HG03342 (cell line): ENCODE data around the gene KCNJ6.
"Not testable (repeated sequence)": the region's sequence is repeated elsewhere in the genome, so short reads cannot be mapped to it uniquely, and the experiment has no call there.

Experiments used
- ATAC-seq: cut with Tn5 transposase; IDR thresholded peaks from one replicate; pipeline ENCODE4 v1.9.1; 2021; ENCODE audit warnings: mild to moderate bottlenecking, moderate library complexity; ENCODE audit not compliant: unreplicated experiment

Gene KCNJ6

DNA sequence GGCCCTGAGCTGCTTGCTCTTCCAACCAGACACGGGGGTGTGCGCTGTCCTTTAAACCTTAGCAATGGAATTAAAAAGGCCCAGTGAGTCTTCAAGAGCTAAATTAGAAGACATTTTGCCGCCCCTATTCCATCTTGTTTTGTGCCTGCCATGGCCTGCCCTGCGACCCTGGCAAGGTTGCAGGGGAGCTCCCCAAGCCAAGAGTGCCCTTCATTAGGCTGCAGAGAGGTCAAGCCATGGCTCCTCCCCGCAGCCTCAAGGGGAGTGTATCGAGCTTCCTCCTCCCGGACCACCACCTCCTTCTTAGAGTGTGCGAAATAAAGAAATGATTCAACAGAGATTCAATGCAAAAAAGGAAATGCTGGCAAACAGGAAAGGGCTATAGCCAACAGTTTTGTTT, 293.5 kb downstream of the KCNJ6 start:
- ATAC-seq, result no peak

DNA sequence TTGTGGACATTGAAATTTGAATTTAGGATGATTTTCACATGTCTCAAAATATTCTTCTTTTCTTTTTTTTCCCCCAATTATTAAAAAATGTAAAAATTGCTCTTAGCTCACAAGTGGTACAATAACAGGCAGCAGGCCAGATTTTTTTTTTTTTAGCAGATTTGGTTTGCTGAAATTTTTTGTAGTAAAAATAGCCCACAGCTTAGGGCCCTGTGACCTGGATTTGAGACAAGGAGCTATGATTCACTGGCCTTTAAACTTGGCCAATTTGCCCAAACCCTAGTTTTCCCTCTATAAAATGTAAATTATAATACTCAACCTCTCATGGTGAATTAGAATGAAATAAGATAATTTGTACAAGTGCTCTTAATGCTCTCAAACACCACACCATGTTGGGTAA, 295.9 kb downstream of the KCNJ6 start:
- ATAC-seq, result no peak

DNA sequence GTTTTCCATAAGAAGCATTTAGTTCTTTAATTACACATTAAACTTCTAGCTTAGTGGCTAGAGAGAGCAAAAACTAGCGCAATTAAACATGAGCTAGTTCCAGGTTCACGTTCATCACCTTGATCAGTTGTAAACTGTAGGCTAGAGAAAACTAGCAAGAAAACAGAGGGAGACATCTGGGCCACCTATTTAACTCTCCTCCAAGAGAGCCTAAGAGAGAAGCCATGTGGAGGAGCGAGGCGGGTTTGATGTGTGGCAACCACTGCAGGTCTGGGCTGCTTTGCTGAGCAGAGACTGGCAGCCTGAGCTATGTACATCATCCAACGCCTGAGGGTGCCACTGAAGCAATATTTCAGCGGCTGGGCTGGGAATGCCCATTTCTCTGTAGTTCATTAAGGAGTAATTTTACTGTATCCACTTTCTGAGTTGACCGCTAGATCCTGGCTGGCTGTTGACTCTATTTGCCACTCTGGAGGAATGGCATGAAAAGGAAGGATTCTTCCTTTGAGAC, 296.7 kb downstream of the KCNJ6 start:
- no peak for ATAC-seq

DNA sequence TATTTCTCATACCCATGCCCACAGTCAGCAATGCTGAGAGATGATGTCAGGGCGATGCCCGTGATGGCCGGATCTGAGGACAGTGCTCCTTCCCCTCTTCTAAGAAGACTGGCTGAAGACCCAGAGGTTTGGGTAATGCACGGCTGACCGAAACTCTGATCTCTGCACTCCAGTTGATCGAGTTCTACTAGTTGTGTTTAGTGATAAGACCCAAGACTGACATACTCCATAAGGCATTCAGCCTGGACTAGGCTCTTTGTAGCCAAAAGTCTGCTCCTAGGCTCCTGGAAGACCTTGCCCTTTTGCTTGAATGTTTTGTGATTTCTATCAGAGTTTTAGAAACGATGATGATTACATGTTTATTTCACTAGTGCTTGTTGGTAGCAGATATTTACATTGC, 298.2 kb downstream of the KCNJ6 start:
- ATAC-seq, result no peak

DNA sequence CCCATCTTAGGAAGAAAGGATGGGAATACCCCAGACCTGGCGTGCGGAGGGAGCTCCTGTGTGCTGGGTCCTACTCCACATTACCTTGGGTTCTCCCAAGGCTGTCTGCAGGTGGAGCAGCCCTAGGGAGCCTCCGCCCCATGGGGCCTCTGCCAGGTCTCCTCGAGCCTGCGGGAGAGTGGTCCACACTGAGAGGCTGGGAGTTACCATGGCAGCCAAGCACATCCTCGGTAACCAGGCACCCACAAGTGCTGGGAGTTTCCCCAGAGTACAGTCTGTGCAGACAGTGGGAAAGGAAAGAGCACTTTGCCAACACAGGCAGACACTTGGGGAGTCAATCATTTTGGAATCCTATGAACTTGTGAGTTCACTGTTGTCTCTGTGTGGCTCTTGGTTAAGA, 300.3 kb downstream of the KCNJ6 start:
- ATAC-seq, result no peak

DNA sequence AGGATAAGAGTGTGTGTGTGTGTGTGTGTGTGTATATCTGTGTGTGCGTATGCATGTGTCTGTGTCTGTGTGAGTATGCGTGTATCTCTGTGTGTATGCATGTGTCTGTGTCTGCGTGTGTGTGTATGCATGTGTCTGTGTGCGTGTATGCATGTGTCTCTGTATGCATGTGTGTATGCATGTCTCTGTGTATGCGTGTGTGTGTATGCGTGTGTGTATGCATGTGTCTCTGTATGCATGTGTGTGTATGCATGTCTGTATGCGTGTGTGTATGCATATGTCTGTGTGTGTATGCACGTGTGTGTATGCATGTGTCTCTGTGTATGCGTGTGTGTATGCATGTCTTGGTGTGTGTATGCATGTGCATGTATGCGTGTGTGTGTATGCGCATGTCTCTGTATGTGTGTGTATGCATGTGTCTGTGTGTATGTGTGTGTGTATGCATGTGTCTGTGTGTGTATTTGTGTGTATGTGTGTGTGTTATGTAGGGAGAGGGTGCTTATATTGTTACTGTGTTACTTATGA, 301.8 kb downstream of the KCNJ6 start:
- no peak for ATAC-seq

DNA sequence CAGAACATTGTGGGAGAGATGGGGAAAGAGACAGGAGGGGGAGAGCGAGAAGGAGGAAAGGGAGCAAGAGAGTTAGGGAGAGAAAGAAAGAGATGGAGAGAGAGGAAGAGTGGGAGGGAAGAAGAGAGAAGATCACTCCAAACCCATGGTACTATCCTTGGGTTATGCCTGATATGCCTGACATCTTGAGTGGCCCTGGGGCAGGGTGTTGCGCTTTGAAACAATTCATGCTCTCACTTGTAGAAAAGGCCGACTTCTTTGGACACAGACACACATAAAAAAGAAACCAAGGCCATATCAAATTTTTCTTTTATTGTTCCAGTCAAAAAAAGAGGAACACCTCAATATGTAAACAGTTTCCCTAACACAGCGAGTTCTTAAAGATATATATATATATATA, 309.2 kb downstream of the KCNJ6 start:
- ATAC-seq, result no peak

DNA sequence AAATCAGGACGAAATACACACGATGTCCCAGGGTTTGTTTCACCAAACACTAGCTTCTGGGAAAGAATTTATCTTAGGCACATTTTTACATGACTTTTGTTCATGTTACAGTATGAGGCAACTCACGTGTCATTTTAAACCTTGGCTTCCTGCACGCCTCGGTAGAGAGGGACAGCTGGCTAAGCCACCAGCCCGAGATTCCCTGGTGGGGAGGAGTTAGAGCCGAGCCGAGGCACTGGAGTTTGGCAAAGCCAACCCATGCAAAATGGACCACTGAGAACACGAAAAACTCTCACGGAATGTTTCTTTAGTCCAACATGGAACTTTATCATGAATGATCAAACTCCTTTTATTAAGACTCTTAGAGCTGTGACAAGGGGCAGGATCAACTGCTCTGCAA, 309.7 kb downstream of the KCNJ6 start:
- no peak for ATAC-seq

DNA sequence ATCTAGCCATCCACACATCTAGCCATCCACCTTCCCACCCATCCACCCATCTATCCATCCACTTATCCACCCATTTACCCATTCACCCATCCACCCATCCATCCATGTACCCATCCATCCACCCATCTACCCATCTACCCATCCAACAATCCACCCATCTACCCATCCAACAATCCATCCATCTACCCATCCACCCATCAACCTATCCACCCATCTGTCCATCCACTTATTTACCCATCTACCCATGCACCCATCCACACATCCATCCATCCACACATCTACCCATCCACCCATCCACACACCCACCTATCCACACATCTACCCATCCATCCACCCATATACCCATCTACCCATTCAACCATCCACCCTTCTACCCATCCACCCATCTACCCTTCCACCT, 311.3 kb downstream of the KCNJ6 start:
- ATAC-seq, result no peak

DNA sequence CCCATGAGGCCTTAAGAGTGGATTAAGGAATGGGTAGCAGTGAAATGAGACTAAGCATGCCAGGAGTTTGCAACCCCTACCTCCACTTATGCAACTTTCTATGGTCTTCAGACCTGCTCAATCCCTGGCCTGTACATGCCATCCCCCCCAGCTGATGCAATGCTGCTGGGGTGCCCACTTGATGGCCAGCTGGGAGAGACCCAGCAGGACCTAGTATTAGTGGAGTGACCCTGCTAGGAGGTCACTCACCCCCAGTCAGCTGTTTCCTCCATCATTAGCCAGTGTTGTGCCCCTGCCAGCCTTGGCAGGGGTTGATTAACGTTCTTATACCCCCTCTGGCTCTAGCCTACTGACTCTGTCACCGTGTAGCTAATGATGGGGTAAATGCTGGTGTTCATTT, 313.1 kb downstream of the KCNJ6 start:
- no peak for ATAC-seq

DNA sequence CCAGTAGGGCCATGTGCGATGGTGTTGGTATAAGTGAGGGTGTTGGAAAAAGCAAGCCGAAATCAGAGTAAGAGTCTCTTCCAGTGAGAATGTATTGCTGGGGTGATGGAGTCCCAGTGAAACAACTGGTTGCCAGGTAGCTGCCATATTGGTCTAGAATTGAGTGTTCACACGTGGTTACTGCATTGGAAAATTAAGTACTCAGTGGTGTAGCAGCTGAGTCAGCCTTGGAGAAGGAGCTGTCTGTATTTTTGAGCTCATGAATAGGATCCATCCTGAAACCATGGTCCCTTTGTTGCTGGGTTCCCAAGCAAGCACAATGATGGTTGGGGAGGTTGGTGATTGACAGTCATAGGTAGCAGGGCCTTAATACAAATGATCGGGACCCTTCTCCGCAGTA, 314.3 kb downstream of the KCNJ6 start:
- ATAC-seq, result no peak

DNA sequence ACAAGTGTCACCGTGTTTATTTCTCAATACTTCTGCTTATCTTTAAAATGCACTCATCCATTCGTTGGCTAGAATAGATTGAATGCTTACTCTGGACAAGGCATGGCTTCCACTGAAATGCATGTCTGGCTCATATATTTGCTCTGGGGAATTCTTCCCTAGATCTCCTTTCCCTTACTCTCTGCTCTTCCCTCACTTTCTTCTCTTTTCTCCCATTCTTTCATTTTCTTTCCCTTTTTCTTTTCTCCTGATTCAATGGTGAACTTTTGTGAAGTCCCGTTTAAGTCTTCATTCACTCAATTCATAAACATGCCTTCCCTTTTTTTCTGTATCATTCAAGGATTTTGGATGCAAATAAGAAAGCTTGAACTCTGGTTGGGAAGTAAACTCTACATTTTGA, 315.2 kb downstream of the KCNJ6 start:
- no peak for ATAC-seq

DNA sequence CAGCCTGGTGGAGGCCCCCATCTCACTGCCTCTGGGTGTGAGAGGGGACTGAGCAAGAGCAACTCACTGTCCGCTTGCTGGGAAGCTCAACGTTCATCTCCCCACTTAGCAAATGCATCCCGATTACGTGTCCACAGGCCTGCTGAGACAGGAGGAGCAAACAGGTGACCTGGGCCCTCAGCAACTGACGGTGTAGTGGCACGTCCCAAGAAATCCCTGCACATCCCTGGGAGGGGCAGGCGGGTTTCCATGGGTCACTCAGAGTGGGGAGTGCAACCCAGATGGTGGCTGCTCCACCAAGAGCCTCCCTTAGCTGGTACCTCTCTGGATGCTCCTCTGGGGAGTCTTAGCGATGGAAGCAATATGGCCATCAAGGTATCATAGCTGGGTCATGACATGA, 320.3 kb downstream of the KCNJ6 start:
- ATAC-seq, result no peak

DNA sequence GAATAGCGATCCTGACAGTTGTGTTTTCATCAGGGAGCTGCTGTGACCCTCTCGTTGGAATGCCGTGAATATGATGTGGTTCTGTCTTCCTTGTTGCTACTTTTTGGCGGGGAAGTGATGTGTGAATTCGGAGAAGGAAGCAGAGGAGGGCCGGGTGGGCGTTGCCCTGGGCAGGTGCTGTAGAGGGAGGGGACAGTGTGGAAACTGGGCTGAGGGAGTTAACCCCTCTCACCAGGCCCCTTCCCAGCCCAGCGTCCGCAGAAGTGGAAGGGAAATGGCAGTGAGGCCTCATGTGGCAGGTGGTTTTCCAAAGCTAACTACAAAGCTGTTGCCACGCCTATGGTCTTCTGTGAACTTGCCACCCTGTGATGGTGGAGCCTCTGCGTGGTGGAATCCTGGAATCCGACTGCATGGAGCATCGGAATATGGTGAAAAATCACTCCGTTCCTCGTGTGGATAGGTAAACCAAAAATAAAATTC, 321.7 kb downstream of the KCNJ6 start:
- no peak for ATAC-seq

DNA sequence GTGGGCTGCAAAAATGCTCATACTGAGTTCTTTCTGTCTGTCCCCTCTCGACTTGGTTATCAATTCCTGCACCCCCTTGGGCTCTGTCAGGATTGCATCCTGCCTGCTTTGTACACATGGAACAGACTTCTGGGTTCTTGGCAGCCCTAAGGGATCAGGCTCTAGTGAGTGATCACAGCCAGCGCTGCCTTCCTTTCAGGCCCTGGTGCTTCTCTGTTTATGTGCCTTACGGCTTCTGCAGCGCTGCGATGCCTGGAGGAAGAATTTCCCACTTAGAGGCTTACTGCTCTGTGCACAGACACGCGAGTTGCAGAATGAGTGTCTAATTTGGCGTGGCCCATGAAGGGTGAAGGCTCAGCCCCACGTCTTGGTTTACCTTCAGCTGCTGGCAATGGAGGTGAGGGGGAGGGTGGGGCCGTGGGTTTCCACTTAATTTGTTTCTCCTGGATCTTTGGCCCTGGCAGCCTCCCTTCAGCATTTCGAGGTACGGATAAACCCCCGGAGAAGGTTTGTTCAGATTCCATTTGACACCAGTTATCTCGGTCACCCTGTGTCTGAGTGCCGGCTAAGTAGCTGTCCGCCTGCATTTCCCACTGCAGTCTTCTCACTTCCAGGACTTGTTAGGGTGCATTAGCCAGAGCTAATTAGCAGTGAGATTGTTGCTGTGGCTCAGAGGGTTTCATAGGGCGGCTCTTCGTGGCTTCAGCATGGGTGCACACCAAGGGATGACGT, 322.4 kb downstream of the KCNJ6 start:
- ATAC-seq, result no peak

DNA sequence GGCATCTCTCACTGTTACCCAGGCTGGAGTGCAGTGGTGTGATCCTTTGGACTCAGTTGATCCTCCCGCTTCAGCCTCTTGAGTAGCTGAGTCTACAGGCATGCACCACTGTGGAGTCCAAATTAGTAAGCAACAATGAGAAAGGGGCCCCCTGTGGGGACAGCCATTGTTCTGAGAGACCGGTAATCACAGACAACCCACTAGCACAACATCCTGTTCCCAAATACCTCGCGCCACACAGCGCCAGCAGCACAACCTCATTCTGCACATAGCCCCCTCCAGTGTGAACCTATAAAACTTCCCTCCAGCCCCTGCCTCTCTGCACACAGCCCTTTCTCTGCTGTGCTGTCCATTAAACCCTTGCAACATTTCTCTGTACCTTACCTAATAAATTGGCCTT, 323.2 kb downstream of the KCNJ6 start:
- ATAC-seq, result no peak

DNA sequence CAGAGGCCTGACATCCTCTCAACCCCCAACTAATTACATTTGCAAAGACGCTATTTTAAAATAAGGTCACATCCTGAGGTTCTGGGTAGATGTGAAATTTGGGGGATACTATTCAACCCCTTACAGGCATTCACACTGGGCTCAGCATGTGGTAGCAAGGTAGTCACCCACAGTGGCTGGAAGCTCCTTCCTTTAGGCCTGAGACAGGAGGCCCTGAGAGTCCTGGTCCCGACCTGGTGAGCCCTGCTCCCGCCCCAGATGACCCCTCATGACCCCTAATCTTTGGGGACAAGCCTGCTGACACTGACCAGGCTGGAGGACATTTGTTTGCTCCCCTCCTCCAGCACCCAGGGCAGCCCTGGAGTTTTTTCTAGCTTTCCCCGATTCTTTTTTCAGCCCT, 323.8 kb downstream of the KCNJ6 start:
- ATAC-seq, result no peak

DNA sequence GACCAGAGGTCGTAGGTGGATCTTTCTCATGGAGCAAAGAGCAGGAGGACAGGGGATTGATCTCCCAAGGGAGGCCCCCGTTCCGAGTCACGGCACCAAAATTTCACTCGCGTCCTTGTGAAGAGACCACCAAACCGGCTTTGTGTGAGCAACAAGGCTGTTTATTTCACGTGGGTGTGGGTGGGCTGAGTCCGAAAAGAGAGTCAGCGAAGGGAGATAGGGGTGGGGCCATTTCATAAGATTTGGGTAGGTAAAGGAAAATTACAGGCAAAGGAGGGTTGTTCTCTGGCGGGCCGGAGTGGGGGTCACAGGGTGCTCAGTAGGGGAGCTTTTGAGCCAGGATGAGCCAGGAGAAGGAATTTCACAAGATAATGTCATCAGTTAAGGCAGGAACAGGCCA, 324.3 kb downstream of the KCNJ6 start:
- ATAC-seq, result not testable (repeated sequence)

DNA sequence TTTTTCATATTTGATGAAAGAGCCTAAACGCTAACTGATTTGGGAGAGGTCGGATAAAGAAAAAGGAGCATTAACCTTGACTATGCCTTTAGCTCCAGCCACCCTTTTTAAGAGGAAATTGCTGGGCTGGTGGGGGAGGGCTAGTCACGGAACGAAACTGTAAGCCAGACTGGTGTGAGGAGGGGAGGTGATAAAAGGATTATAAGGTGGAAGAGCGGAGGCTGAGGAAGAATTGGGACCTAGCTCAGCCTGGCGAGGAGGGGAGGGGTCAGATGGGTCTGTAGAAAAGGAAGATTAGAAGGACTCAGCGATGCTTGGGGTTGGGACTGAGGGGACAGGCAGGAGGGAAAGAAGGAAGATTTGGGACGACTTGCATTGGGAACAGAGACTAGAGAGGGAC, 325.4 kb downstream of the KCNJ6 start:
- not testable (repeated sequence) for ATAC-seq

DNA sequence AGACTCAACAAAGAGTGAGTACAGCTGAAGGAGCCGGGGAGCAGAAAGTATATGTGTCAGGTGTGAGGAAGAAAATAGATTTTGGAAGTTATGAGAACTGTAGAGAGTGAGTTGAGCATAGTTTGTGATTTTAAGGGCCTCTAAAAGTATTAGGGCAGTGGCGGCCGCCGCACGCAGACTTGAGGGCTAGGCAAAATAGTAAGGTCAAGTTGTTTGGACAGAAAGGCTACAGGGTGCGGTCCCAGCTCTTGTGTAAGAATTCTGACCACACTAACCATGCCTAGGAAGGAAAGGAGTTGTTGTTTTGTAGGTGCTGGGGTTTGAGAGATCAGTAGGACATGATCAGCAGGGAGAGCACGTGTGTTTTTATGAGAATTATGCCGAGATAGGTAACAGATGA, 327.6 kb downstream of the KCNJ6 start:
- not testable (repeated sequence) for ATAC-seq

DNA sequence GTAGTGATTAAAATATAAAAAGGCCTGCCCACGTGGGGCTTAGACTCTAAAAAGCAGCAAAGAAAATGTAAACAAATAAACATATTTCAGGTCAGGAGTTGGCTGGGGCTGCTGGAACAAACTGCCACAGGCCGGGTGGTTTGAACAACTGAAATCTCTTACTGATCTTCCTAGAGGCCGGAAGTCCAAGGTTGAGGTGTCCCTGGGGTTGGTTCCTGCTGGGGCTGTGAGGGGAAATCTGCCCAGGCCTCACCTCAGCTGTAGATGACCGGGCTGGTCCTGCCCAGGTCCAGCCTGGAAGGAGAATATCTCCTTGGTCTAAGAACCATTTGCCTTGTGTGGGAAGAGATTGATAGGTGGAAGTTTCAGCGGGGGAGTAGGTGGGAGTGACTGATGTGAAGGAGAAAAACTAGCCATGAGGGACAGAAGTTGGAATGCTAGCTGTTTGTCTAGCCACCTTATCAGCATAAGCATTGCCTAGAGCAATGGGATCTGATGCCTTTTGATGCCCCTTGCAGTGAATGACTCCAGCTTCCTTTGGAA, 328.6 kb downstream of the KCNJ6 start:
- no peak for ATAC-seq

DNA sequence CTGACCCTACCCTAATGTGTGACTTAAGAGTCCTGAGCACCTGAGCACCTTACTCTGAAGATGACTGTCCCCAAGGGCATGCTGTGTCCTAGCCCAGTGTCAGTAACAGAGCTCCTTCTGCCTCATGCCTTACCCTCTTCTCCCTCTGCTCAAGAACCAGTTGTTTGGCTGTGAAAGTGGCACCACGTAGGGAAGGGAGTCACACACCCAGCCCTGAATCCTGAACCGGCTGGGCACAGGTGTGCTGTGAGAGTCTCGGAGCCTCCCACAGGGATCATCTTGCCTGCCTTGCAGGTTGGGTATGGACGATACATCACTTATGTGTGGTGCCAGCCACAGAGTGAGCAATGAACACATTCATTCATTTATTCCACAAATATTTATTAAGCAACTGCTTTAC, 329.1 kb downstream of the KCNJ6 start:
- ATAC-seq, result no peak
